K562 (cell line): ENCODE measurements around the gene GBX1. TPM values are rescaled to one million over a fixed set of nuclear protein-coding genes. Genes with fewer than 3 reads are reported as not detected.

Experiments used
- ARNT ChIP-seq, 2 experiments: fragments of 450-650 bp; IDR thresholded peaks; 2 replicates each; pipeline ENCODE4 v1.6.1; 2016; ENCODE audit warnings: mild to moderate bottlenecking in 1 of 2
- CHD2 ChIP-seq: IDR thresholded peaks from 2 replicates; pipeline ENCODE4 v1.6.1; 2011; ENCODE audit warnings: low read depth, low read length
- EHMT2 ChIP-seq: fragments of 450-650 bp; IDR thresholded peaks from 2 replicates; pipeline ENCODE4 v1.6.1; 2018; ENCODE audit warnings: antibody characterized with exemption
- LCOR ChIP-seq: sonication (generic); formaldehyde crosslinking; IDR thresholded peaks from 2 replicates; pipeline ENCODE4 v1.8.0; 2022; ENCODE audit warnings: mild to moderate bottlenecking, missing genetic modification reagents
- MAFG ChIP-seq: fragments of 450-650 bp; conservative IDR thresholded peaks from 2 replicates; pipeline ENCODE4 v1.6.1; 2016; ENCODE audit warnings: missing genetic modification characterization, missing compliant biosample characterization
- MECOM ChIP-seq: fragments of 250-450 bp; sonication (Bioruptor Pico); IDR thresholded peaks from 2 replicates; pipeline ENCODE4 v1.8.0; 2022; ENCODE audit warnings: inconsistent platforms
- MGA ChIP-seq: fragments of 450-650 bp; IDR thresholded peaks from 2 replicates; pipeline ENCODE4 v1.6.1; 2016; ENCODE audit warnings: mild to moderate bottlenecking, moderate library complexity
- SETDB1 ChIP-seq: IDR thresholded peaks from one replicate; pipeline ENCODE4 v1.6.1; 2012; ENCODE audit warnings: low read length, control low read depth, inconsistent platforms
- USF1 ChIP-seq: sonication (generic); formaldehyde crosslinking; IDR thresholded peaks from 2 replicates; pipeline ENCODE4 v1.9.0; 2022; ENCODE audit warnings: mild to moderate bottlenecking, missing genetic modification reagents
- ZC3H4 ChIP-seq: sonication (generic); formaldehyde crosslinking; IDR thresholded peaks from 2 replicates; pipeline ENCODE4 v1.9.0; 2021; ENCODE audit warnings: missing genetic modification reagents, borderline replicate concordance
- ZNF23 ChIP-seq: fragments of 250-450 bp; sonication (Bioruptor Pico); IDR thresholded peaks from 2 replicates; pipeline ENCODE4 v1.4.0; 2020; ENCODE audit warnings: mild to moderate bottlenecking
- ZNF347 ChIP-seq: fragments of 450-650 bp; formaldehyde crosslinking; IDR thresholded peaks from 2 replicates; pipeline ENCODE4 v1.4.0; 2020; ENCODE audit warnings: low read depth, mild to moderate bottlenecking, moderate library complexity
- polyA plus RNA-seq, 8 experiments: library from polyadenylated mRNA; depleted of rRNA in 4 of 8; stranded (reverse) in 5 of 8; unstranded in 3 of 8; fragments of >200 nt; fragmentation: Nextera tagmentation in 2 of 8; fragmentation: Illumina TruSeq in 1 of 8; extraction: Ambion mirVana in 2 of 8; extraction: Trizol in 1 of 8; gene quantifications; 2 replicates each; pipeline versions ENCODE4 v1.2.1 to v1.2.3, GENCODE V29; 2011 to 2014; ENCODE audit warnings: inconsistent platforms in 1 of 8, missing spikeins in 1 of 8
- total RNA-seq, 7 experiments: library from RNA; depleted of rRNA in 6 of 7; stranded (reverse); fragments of >200 nt in 6 of 7; fragmentation: Illumina TruSeq in 2 of 7; extraction: Trizol in 2 of 7; gene quantifications; 2 replicates each; pipeline versions ENCODE4 v1.2.1 to v1.2.3, GENCODE V29; 2011 to 2021; ENCODE audit warnings: low replicate concordance in 1 of 7
- TF ChIP-seq, protein P1 (sequence below), 2 experiments: IDR thresholded peaks in 1 of 2; conservative IDR thresholded peaks in 1 of 2; 2 replicates each; pipeline ENCODE4 v1.6.1; 2016; ENCODE audit warnings: low read depth in 2 of 2, mild to moderate bottlenecking in 1 of 2, missing compliant biosample characterization in 1 of 2, missing genetic modification characterization in 1 of 2, moderate library complexity in 1 of 2

Gene GBX1
- total and polyA plus RNA-seq, 9 of the 15 experiments (the other 6 are each of a cell fraction or from before 2014, with no cell fraction given), result not detected

GRCh38 chr7:151113344-151114150 lies 53.9 kb downstream of the GBX1 start (continued):
- no peak for TF ChIP-seq ZC3H4 (CRISPR knock-in tag)
- TF ChIP-seq MGA, result no peak
- TF ChIP-seq MECOM (CRISPR knock-in tag), result no peak
- no peak for TF ChIP-seq EHMT2
- TF ChIP-seq ZNF23, result no peak
- TF ChIP-seq ZNF347 (CRISPR knock-in tag), result no peak
- TF ChIP-seq SETDB1, result no peak
- no peak for TF ChIP-seq MAFG (tag)
- peak; percentile 86 for TF ChIP-seq LCOR (CRISPR knock-in tag)
- no peak for TF ChIP-seq USF1
- TF ChIP-seq CHD2, result no peak
- TF ChIP-seq, protein P1, sequence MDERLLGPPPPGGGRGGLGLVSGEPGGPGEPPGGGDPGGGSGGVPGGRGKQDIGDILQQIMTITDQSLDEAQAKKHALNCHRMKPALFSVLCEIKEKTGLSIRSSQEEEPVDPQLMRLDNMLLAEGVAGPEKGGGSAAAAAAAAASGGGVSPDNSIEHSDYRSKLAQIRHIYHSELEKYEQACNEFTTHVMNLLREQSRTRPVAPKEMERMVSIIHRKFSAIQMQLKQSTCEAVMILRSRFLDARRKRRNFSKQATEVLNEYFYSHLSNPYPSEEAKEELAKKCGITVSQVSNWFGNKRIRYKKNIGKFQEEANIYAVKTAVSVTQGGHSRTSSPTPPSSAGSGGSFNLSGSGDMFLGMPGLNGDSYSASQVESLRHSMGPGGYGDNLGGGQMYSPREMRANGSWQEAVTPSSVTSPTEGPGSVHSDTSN (CRISPR knock-in tag; IDR thresholded peaks at IDR 0.05; ENCODE audit: low read depth), result no peak
- TF ChIP-seq, protein P1 (tag; conservative IDR thresholded peaks at IDR 0.05; ENCODE audit: low read depth), result 0 out of 2 replicates have a peak, but pooled peaks have one; percentile 26
- TF ChIP-seq ARNT (IDR thresholded peaks at IDR 0.05), result no peak
